ENCODE measurements around the gene DCDC2B.

DCDC2B gene

DNA sequence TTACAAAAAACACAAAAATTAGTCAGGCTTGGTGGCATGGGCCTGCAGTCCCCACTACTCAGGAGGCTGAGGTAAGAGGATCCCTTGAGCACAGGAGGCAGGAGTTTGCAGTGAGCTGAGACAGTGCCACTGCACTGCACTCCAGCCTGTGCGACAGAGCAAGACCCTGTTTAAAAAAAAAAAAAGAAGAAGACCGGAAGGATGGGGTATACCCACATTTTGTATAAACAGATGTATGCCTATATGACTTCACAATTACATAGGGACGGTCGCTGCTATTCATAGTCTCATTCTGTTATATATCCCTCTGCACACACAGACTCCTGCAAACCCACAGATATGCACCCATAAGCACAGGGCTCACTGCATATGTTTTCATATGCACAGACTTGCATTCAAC, 54.9 kb downstream of the DCDC2B start:
- no peak for FAIRE-seq

All from G401.6 (cell line).